ENCODE data around the gene NADK2. TPM values are rescaled to one million over a fixed set of nuclear protein-coding genes. Genes with fewer than 3 reads are reported as not detected.
A peak's percentile ranks its signal among the peaks of the same experiment; 100 is the strongest.

The NADK2 gene
- total RNA-seq, 1 donor from 2014 or later: 38.1 TPM

GRCh38 chr5:36230151-36230790 lies 11.5 kb downstream of the NADK2 start:
- H3K4me3 Mint-ChIP-seq (ENCODE audit: low read depth): no peak overlapping the region
- H3K27ac Mint-ChIP-seq: no peak overlapping the region

DNA sequence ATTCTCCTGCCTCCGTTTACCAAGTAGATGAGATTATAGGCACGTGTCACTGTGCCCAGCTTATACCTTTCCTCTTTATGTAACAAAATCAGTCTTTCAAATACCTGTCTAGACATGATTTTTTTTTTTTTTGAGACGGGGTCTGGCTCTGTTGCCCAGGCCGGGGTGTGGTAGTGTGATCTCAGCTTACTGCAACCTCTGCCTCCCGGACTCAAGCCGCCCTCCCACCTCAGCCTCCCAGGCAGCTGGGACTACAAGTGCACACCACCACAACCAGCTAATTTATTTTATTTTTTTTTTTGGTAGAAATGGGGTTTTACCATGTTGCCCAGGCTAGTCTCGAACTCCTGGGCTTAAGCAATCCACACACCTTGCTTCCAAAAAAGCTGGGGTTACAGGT lies 13.2 kb downstream of the NADK2 start:
- Mint-ChIP-seq H3K27me3 (no peaks in the 10 kb centered on the region), H3K27ac (peak overlapping the region; percentile 31), H3K4me1 (ENCODE audit: low read depth) (peaks cover 7% of the 10 kb centered on the region), H3K4me3 (ENCODE audit: low read depth) (no peak overlapping the region), H3K9me3 (ENCODE audit: low read depth) (no peaks in the 10 kb centered on the region), H3K36me3 (ENCODE audit: insufficient read depth) (peaks cover 8% of the 10 kb centered on the region)
- no peak for TF ChIP-seq CTCF (IDR thresholded peaks at IDR 0.05; ENCODE audit: unreplicated experiment)
- DNase-seq (ENCODE audit: low spot score, unreplicated experiment): no peak

More at GRCh38 chr5:36230151-36230790, 11.5 kb downstream of the NADK2 start:
- Mint-ChIP-seq H3K36me3 (ENCODE audit: insufficient read depth) (peaks cover 2% of the 10 kb centered on the region), H3K27me3 (no peaks in the 10 kb centered on the region), H3K4me1 (ENCODE audit: low read depth) (peaks cover 7% of the 10 kb centered on the region), H3K9me3 (ENCODE audit: low read depth) (no peaks in the 10 kb centered on the region)
- DNase-seq (ENCODE audit: low spot score, unreplicated experiment): no peak
- no peak for TF ChIP-seq CTCF (IDR thresholded peaks at IDR 0.05; ENCODE audit: unreplicated experiment)

GRCh38 chr5:36227046-36227445 lies 14.7 kb downstream of the NADK2 start:
- no peak for DNase-seq (ENCODE audit: low spot score, unreplicated experiment)

DNA sequence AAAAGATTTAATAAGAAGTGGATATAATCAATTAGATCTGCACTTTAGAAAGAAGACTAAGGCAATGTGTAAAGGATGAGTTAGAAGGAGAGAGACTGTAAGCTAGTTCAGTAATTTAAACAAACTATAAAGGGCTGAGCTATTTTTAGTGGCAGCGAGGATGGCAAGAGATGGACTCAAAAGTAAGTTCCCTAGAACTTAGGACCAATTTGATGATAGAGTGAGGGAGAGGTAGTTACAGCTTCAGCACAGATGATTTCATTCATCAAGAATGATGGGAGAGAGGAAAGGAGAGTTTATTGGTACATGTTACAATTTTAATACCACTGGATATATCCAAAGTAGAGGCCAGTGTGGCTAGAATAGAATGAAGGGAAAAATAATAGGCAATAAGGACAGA lies 19.1 kb downstream of the NADK2 start:
- H3K27me3 Mint-ChIP-seq: no peaks in the 10 kb centered on the region
- H3K27ac Mint-ChIP-seq: no peak overlapping the region
- TF ChIP-seq CTCF (IDR thresholded peaks at IDR 0.05; ENCODE audit: unreplicated experiment): no peak
- no peak overlapping the region for H3K4me3 Mint-ChIP-seq (ENCODE audit: low read depth)
- H3K4me1 Mint-ChIP-seq (ENCODE audit: low read depth): no peaks in the 10 kb centered on the region
- DNase-seq (ENCODE audit: low spot score, unreplicated experiment): no peak
- no peaks in the 10 kb centered on the region for H3K9me3 Mint-ChIP-seq (ENCODE audit: low read depth)
- H3K36me3 Mint-ChIP-seq (ENCODE audit: insufficient read depth): peaks cover 15% of the 10 kb centered on the region

More at GRCh38 chr5:36227046-36227445, 14.7 kb downstream of the NADK2 start:
- Mint-ChIP-seq H3K4me1 (ENCODE audit: low read depth) (peaks cover 5% of the 10 kb centered on the region), H3K9me3 (ENCODE audit: low read depth) (no peaks in the 10 kb centered on the region), H3K27ac (no peak overlapping the region), H3K36me3 (ENCODE audit: insufficient read depth) (peaks cover 8% of the 10 kb centered on the region), H3K27me3 (no peaks in the 10 kb centered on the region), H3K4me3 (ENCODE audit: low read depth) (no peak overlapping the region)
- no peak for TF ChIP-seq CTCF (IDR thresholded peaks at IDR 0.05; ENCODE audit: unreplicated experiment)

- no peak for TF ChIP-seq CTCF (IDR thresholded peaks at IDR 0.05; ENCODE audit: unreplicated experiment)
- H3K27ac Mint-ChIP-seq: no peak overlapping the region
- H3K27me3 Mint-ChIP-seq: no peaks in the 10 kb centered on the region
- peaks cover 17% of the 10 kb centered on the region for H3K36me3 Mint-ChIP-seq (ENCODE audit: insufficient read depth)
- no peaks in the 10 kb centered on the region for H3K4me1 Mint-ChIP-seq (ENCODE audit: low read depth)
- H3K4me3 Mint-ChIP-seq (ENCODE audit: low read depth): no peak overlapping the region
- no peak for DNase-seq (ENCODE audit: low spot score, unreplicated experiment)
- no peaks in the 10 kb centered on the region for H3K9me3 Mint-ChIP-seq (ENCODE audit: low read depth)
These were observed 23.7 kb downstream of the NADK2 start for GRCh38 chr5:36217988-36218387.
